Smooth muscle cell (in vitro differentiated cells): ENCODE measurements around the gene SSU72. TPM values are rescaled to one million over a fixed set of nuclear protein-coding genes. Genes with fewer than 3 reads are reported as not detected.

ENCODE experiments used
- DNase-seq: peaks from one replicate; lab custom pipeline; 2025; ENCODE audit not compliant: unreplicated experiment; lab: John Stamatoyannopoulos, UW
- H2AFZ ChIP-seq: fragments of 200-600 bp; sonication (generic); 2 replicates; pipeline ENCODE4 v1.6.0; 2016; ENCODE audit warnings: antibody characterized with exemption, low read depth, mild to moderate bottlenecking
- H3F3A ChIP-seq: fragments of 200-600 bp; sonication (generic); 2 replicates; pipeline ENCODE4 v1.6.0; 2017; ENCODE audit warnings: antibody characterized with exemption, low read depth
- H3K27ac ChIP-seq: fragments of 200-600 bp; sonication (generic); 2 replicates; pipeline ENCODE4 v1.5.1; 2016; ENCODE audit warnings: low read depth, mild to moderate bottlenecking
- H3K27me3 ChIP-seq: fragments of 200-600 bp; sonication (generic); 2 replicates; pipeline ENCODE4 v1.6.1; 2016; ENCODE audit warnings: low read depth, mild to moderate bottlenecking
- H3K36me3 ChIP-seq: fragments of 200-600 bp; sonication (generic); 2 replicates; pipeline ENCODE4 v1.5.1; 2016; ENCODE audit warnings: low read depth
- H3K4me1 ChIP-seq: fragments of 200-600 bp; sonication (generic); 2 replicates; pipeline ENCODE4 v1.5.1; 2016; ENCODE audit warnings: low read depth
- H3K4me2 ChIP-seq: fragments of 200-600 bp; sonication (generic); 2 replicates; pipeline ENCODE4 v1.6.0; 2016; ENCODE audit warnings: mild to moderate bottlenecking
- H3K4me3 ChIP-seq: fragments of 200-600 bp; sonication (generic); 2 replicates; pipeline ENCODE4 v1.5.1; 2016; ENCODE audit warnings: mild to moderate bottlenecking
- H3K79me2 ChIP-seq: fragments of 200-600 bp; sonication (generic); 2 replicates; pipeline ENCODE4 v1.6.0; 2016; ENCODE audit warnings: low read depth, mild to moderate bottlenecking
- H3K9ac ChIP-seq: fragments of 200-600 bp; sonication (generic); 2 replicates; pipeline ENCODE4 v1.6.0; 2016; ENCODE audit warnings: low read depth
- H3K9me3 ChIP-seq: fragments of 200-600 bp; sonication (generic); replicated peaks from 2 replicates; pipeline ENCODE4 v1.5.1; 2016; ENCODE audit warnings: low read depth
- H4K20me1 ChIP-seq: fragments of 200-600 bp; sonication (generic); 2 replicates; pipeline ENCODE4 v1.6.0; 2016; ENCODE audit warnings: low read depth
- CTCF ChIP-seq: fragments of 200-600 bp; sonication (generic); IDR thresholded peaks from 2 replicates; pipeline ENCODE4 v1.5.1; 2017; ENCODE audit warnings: borderline replicate concordance, mild to moderate bottlenecking, antibody characterized with exemption; ENCODE audit not compliant: insufficient read depth, poor library complexity, severe bottlenecking
- WGBS: methylation state at CpG from one replicate; pipeline ENCODE4 v1.1.7; 2016; ENCODE audit warnings: low lambda C conversion rate; 5-methylcytosine and 5-hydroxymethylcytosine counted together
- polyA plus RNA-seq: library from polyadenylated mRNA; unstranded; fragments of >200 nt; fragmentation: Nextera tagmentation; extraction: Ambion mirVana; gene quantifications from 2 replicates; pipeline ENCODE4 v1.2.1, GENCODE V29; 2016
- total RNA-seq: library from RNA; depleted of rRNA; stranded (reverse); fragments of >200 nt; gene quantifications from 2 replicates; pipeline ENCODE4 v1.2.3, GENCODE V29; 2014

The SSU72 gene
- total and polyA plus RNA-seq, 2 experiments from 2014 or later, result 116 to 223 TPM

- 83% methylated on average over 13 of the region's 13 CpGs for WGBS
- no peaks in the 10 kb centered on the region for H4K20me1 ChIP-seq
- no peaks in the 10 kb centered on the region for H3F3A ChIP-seq
- H3K27me3 ChIP-seq, result peaks cover 25% of the 10 kb centered on the region
- H3K4me1 ChIP-seq, result no peaks in the 10 kb centered on the region
- H3K4me2 ChIP-seq, result no peak overlapping the region
- no peaks in the 10 kb centered on the region for H3K36me3 ChIP-seq
- no peak for DNase-seq
- H3K4me3 ChIP-seq, result no peak overlapping the region
- H3K79me2 ChIP-seq, result no peaks in the 10 kb centered on the region
- no peak for TF ChIP-seq CTCF
- H3K9ac ChIP-seq, result no peak overlapping the region
- no peak overlapping the region for H2AFZ ChIP-seq
- H3K27ac ChIP-seq, result no peak overlapping the region
- no peaks in the 10 kb centered on the region for H3K9me3 ChIP-seq
Measured at GRCh38 chr1:1603671-1604373, 29.2 kb upstream of the SSU72 start.

GRCh38 chr1:1602968-1603506, 28.4 kb upstream of the SSU72 start:
- Histone ChIP-seq H3K79me2 (no peaks in the 10 kb centered on the region), H3K9me3 (no peaks in the 10 kb centered on the region), H3K4me2 (no peak overlapping the region), H2AFZ (no peak overlapping the region), H3K4me3 (no peak overlapping the region), H3K27me3 (peaks cover 33% of the 10 kb centered on the region), H3K36me3 (no peaks in the 10 kb centered on the region), H3K9ac (no peak overlapping the region), H3K27ac (no peak overlapping the region), H3K4me1 (no peaks in the 10 kb centered on the region), H4K20me1 (no peaks in the 10 kb centered on the region), H3F3A (no peaks in the 10 kb centered on the region)
- no peak for TF ChIP-seq CTCF
- DNase-seq, result no peak
- 82% methylated on average over 13 of the region's 13 CpGs for WGBS

- no peak overlapping the region for H3K9ac ChIP-seq
Measured at GRCh38 chr1:1602304-1602967, 27.8 kb upstream of the SSU72 start.

More at GRCh38 chr1:1602304-1602967, 27.8 kb upstream of the SSU72 start:
- Histone ChIP-seq H3K27ac (no peak overlapping the region), H3K4me1 (no peaks in the 10 kb centered on the region), H3K4me2 (no peak overlapping the region), H4K20me1 (no peaks in the 10 kb centered on the region), H3F3A (no peaks in the 10 kb centered on the region), H3K79me2 (no peaks in the 10 kb centered on the region), H2AFZ (no peak overlapping the region), H3K9me3 (no peaks in the 10 kb centered on the region), H3K27me3 (peaks cover 39% of the 10 kb centered on the region), H3K4me3 (no peak overlapping the region), H3K36me3 (no peaks in the 10 kb centered on the region)
- 79% methylated on average over 18 of the region's 18 CpGs for WGBS
- TF ChIP-seq CTCF, result no peak
- DNase-seq, result no peak
